DLD1 (cell line): ENCODE measurements around the gene CD200R1L.
"Not testable (repeated sequence)": the region's sequence is repeated elsewhere in the genome, so short reads cannot be mapped to it uniquely, and the experiment has no call there.

Source experiments
- in situ Hi-C: cut with HindIII; loops from 2 replicates; pipeline ENCODE4 v1.10.0; 2017; ENCODE audit warnings: low sequenced_read_pairs

CD200R1L gene

DNA sequence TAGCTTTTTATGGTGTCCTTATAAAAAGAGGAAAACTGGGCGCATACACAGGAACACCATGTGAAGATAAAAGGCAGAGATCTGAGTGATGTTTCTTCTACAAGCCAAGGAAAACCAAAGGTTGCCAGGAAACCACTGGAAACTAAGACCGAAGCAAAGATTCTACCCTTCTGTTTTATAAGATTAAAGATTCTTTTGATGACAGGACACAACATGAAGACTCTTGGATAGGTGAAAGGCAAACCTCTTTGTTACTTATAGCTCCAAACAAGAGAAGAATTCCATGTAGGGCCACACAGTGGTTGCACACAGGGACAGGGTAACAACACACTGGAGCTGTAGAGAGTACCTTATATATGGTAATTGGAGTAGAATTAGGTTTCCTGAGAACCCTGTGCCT is at the start of gene CD200R1L:
Gene CD200R1L, minus strand, starts transcription at position 101 of the 400 bp plus-strand sequence. CDS start 17,497 bp downstream, outside the sequence.
- in situ Hi-C loops: no loop called here

DNA sequence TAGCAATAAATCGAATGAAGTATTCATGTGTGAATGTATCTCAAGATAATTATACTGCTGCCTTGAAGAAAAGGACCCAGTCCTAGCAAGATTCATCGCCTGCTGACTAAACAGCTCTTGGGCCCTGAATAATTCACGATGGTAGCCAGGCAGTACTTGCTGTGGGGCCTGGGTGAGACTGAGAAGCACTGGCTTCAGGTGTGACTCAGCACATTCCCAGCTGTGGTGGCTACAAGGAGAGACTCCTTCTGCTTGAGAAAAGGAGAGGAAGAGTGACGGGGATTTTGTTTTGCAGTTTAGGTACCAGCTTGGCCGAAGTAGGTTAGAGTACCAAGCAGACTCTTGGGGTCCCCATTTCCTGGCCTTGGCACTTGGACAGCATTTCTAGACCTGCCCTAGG is 47.6 kb upstream of the CD200R1L start:
- in situ Hi-C loops: no loop called here

GRCh38 chr3:112889357-112889756 is 42.7 kb upstream of the CD200R1L start:
- in situ Hi-C loops: no loop called here

DNA sequence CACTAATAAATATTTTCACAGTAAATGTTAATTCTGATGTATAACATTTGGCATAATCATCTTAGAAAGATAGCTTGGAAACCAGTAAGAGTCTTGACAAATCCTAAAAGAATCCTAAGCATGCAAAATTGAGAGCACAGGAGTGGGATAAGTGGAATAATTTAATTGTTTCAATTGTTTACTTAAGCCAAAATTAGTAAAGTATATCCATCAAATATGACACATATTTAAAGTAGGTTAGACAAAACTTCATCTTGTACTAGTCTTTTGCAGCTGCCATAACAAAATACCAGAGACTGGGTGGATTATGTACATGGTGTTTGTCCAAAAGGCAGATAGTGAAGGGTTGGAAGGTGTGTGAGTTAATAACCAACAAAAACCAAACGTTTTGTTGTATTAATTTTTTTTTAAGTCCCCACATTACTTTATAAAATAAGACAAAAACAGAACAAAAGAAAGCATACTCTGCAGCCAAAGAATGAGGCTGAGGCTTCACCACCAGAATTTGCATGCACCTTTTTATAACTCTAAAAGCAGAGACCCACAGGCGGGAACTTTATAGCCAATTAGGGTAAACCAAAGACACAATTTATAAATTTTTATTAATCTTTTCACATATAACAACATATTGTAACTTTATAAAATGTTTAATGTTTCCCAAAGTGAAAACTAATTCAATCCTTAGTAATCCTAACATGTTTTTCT is 41.9 kb upstream of the CD200R1L start:
- in situ Hi-C loops: no loop called here

DNA sequence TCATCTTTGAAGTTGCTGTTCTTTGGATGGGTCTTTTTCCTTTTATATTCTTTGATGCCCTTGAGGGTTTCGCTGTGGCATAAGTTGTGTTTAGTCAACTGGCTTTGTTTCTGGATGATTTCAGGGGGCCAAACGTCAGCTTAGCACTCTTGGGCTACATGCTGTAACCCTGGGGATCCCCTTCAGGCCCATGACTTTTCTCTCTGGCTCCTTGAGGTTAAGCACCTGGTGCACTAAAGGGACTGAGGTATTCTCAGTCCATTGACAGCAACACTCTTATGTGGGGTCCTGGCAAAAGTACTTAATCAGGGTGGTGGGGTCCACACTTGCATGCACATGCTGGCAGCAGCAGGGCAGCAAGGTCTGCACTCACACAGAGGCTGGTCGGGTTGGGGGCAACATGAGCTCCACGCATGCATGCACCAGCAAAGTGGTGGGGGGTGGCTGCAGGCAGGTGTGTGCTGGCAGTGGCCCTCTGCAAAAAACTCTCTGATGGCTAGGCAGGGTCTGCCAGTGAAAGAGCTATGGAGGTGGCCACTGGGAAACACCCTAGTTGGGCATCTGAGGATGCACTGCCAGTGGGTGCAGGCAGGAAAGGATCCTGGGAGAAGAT is 38.1 kb upstream of the CD200R1L start:
- in situ Hi-C loops: no loop called here

DNA sequence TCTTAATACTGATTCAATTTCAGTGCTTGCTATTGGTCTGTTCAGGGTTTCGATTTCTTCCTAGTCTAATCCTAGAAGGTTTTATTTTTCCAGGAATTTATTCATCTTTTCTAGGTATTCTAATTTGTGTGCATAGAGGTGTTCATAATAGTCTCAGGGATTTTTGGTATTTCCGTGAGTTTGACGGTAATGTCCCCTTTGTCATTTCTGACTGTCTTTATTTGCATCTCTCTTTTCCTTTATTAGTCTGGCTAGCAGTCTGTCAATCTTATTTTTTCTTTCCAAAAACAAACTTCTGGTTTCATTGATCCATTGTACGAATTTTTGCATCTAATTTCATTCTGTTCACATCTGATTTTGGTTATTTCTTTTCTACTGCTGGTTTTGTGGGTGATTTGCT is 35.2 kb upstream of the CD200R1L start:
- in situ Hi-C loops: no loop called here

DNA sequence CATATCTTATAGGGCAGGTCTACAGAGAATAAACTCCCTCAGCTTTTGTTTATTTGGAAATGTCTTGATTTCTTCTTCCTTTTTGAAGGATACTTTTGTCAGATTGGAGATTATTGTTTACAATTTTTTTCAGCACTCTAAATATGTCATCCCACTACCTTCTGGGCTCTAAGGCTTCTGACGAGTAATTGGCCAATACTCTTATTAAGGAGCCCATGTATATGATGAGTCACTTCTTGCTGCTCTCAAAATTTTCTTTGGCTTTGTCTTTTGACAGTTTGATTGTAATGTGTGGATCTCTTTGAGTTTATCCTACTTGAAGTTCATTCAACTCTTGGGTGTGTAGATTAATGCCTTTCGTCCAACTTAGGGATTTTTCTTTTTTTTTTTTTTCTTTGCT is 28.9 kb upstream of the CD200R1L start:
- in situ Hi-C loops: no loop called here

GRCh38 chr3:112874725-112875124 is 28.1 kb upstream of the CD200R1L start:
- in situ Hi-C loops: no loop called here

DNA sequence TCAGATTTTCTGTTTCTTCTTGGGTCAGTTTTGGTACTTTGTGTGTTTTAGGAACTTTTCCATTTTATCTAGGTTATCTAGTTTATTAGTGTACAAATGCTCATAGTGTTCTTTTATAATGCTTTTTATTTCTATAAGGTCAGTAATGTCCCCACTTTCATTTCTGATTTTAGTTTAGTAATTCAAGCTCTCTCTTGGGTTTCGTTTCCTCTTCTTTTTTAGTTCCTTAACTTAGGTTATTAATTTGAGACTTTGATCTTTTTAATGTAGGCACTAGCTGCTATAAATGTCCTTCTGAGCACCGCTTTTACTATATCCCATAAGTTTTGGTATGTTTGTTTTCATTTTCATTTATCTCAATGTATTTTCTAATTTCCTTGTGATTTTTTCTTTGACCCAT is 27.0 kb upstream of the CD200R1L start:
- in situ Hi-C loops: no loop called here

DNA sequence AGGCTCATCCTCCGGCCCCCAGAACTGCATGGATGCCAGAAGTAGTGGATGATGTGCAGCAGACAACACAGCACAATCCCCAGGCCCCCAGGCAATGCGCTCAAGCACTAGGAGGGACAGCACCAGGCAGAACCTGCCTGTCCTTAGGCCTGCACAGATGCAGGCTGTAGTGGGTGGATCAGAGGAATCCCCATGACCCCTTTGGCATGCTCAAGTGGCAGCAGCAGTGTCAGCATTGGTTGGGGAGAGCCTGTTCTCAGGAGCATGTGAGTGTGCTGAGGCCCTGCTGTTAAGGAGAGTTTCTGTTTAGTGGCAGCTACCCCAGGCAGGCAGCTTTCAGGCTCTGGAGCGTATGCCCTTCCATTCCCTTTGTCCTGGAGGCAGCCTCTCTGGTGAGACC is 25.1 kb upstream of the CD200R1L start:
- in situ Hi-C loops: no loop called here

DNA sequence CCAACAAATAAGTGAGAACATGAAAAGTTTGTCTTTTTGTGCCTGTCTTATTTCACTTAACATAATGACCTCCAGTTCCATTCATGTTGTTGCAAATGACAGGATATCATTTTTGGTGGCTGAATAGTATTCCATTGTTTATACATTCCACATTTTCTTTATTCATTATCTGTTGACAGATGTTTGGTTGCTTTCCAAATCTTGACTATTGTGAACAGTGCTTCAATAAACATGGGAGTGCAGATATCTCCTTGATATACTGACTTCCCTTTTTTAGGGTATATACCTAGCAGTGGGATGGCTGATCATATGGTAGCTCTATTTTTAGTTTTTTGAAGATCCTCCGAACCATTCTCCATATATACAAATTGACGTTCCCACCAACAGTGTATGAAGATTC is 19.1 kb upstream of the CD200R1L start:
- in situ Hi-C loops: no loop called here

DNA sequence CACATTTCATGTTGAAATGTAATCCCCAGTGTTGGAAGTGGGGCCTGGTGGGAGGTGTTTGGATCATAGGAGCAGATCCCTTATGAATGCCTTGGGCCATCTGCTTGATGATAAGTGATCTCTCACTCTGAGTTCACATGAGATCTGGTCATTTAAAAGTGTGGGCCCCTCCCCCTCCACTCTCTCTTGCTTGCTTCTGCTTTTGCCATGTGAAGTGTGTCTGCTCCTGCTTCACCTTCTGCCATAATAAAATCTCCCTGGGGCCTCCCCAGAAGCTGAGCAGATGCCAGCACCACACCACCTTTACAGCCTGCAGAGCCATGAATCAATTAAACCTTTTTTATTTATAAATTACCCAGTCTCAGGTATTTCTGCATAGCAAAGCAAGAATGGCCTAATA is 14.2 kb upstream of the CD200R1L start:
- in situ Hi-C loops: no loop called here

DNA sequence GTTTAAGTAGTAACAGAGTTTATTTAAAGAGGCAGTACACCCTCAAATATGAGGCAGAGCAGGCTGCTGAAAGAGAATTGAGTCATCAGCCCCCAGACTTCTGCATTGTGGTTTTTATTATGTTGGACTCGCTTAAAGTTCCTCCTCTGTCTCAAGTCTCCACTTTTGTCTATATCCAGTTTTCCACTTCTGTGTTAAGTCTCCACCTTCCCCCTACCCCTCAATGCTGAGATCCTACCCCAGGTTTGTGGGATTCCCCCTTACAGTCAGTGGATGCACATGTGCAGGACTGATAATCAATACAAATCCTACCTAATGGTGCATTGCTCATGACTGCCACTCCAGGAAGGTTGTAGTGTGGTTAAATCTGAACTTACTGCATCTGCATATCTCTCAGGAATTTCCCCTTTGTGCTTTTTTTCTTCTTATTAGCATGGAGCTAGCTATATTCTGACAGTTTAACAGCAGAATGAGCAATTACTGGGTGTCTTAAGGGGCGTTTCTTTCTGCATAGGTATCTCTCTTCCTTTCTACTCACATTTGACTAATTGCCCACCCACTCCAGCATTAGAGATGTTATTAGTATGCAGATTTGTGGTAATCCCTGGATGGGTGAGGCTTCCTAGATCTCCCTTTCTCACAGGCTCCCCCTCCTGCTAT is 11.9 kb upstream of the CD200R1L start:
- in situ Hi-C loops: no loop called here

DNA sequence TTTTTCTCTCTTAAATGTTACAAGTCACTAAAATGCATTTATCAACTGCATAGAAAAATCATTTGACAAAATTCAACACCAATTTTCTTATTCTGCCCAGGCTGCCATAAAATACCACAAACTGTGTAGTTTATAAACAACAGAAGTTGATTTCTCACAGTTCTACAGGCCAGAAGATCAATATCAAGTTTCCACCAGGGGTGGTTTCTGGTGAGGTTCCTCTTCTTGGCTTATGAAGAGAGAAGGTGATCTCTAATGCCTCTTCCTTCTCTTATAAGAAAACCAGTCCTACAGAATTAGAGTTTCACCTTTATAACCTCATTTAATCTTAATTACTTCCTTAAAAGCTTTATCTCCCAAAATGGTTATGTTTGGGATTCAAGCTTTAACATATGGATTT is 10.9 kb upstream of the CD200R1L start:
- in situ Hi-C loops: no loop called here

DNA sequence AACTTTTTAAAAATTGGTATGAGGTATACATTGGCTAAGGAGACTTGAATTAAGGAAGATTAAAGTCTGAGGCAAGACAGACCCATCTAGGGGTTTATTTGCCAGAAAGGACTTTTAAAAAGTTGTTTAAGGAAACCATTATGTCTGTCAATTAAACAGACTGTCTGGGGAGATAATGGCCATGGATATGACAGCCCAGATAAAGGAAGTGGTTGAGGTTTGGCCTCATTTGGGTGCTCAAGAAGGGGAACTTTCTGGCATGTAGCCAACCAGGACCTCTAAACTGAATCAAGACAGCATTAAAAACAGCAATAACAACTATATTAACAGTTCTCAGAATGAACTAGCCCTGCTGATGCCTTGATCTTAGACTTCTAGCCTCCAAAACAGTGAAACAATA is 9.9 kb upstream of the CD200R1L start:
- in situ Hi-C loops: no loop called here

GRCh38 chr3:112855883-112856282 is 9.2 kb upstream of the CD200R1L start:
- in situ Hi-C loops: no loop called here

GRCh38 chr3:112855074-112855473 is 8.4 kb upstream of the CD200R1L start:
- in situ Hi-C loops: not testable (repeated sequence)

GRCh38 chr3:112848196-112848595 is 1.5 kb upstream of the CD200R1L start:
- in situ Hi-C loops: no loop called here

DNA sequence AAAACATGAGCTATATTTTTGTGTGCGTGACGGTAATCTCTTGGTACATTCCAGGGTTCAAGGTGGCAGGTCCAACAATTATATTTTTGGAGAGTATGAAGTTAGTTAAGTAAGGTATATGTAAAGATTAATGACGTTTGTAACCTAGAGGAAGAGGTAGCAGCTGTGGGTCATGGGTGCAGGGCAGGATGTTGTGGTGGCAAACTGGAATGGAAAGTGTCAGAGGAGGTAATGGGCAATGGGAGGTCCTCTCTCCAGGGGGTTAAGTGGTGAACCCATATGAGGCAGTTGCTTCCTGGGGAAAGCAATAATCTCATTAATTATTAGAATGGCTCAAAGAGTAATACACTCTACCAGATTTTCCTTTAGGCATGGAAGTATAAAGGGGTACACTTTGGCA is 1.0 kb upstream of the CD200R1L start:
- in situ Hi-C loops: no loop called here

- in situ Hi-C loops: no loop called here
Observed at GRCh38 chr3:112845772-112846171, 892 bp downstream of the CD200R1L start.

- in situ Hi-C loops: no loop called here
Observed at GRCh38 chr3:112829046-112829445, 17.6 kb downstream of the CD200R1L start.
